ENCODE measurements around the gene TIMP3.
A peak's percentile ranks its signal among the peaks of the same experiment; 100 is the strongest.

Gene TIMP3

DNA sequence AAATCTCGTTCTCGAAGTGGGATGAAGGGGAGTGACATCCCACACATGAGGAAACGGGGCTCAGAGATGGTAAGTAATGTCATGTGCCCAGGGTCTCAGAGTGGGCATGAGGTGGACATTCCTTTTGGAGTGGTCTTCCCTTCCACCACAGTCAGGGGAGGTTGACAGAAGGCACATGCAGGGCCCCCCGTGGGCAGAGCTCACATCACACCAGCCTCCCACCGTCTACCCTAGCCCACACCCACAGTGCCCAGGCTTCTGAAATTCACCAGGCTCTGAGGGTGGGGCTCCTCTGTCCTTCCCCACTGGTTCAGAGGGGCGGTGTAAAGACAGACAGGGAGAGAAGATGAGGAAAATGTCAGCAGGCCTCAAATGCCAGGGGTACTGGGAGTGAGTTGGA, 41.1 kb upstream of the TIMP3 start:
- no peak overlapping the region for H3K4me3 ChIP-seq (ENCODE audit: low read depth, low read length)
- TF ChIP-seq, protein P1, sequence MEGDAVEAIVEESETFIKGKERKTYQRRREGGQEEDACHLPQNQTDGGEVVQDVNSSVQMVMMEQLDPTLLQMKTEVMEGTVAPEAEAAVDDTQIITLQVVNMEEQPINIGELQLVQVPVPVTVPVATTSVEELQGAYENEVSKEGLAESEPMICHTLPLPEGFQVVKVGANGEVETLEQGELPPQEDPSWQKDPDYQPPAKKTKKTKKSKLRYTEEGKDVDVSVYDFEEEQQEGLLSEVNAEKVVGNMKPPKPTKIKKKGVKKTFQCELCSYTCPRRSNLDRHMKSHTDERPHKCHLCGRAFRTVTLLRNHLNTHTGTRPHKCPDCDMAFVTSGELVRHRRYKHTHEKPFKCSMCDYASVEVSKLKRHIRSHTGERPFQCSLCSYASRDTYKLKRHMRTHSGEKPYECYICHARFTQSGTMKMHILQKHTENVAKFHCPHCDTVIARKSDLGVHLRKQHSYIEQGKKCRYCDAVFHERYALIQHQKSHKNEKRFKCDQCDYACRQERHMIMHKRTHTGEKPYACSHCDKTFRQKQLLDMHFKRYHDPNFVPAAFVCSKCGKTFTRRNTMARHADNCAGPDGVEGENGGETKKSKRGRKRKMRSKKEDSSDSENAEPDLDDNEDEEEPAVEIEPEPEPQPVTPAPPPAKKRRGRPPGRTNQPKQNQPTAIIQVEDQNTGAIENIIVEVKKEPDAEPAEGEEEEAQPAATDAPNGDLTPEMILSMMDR (IDR thresholded peaks at IDR 0.05; ENCODE audit: low read depth, low read length) = no peak

DNA sequence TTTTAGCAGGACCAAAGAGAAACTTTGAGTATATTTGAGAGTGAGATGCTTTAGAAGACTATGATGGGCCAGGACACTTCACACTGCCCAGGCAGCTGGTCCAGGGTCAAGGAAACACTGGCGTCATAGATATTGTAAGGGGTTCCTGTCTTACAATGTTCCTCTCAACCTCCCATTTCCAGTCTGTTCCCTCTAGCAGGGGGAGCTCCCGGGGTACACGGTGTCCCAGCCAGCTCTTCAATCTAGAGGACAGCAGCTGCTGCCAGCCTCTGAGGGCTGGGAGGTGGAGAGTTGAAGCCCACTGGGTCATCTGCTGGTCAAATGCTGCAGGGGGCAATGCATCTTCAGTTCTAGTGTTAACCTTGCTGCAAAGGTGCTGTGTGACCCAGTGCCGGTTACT, 40.7 kb upstream of the TIMP3 start:
- TF ChIP-seq, protein P1 (IDR thresholded peaks at IDR 0.05; ENCODE audit: low read depth, low read length) = no peak
- H3K4me3 ChIP-seq (ENCODE audit: low read depth, low read length) = no peak overlapping the region

DNA sequence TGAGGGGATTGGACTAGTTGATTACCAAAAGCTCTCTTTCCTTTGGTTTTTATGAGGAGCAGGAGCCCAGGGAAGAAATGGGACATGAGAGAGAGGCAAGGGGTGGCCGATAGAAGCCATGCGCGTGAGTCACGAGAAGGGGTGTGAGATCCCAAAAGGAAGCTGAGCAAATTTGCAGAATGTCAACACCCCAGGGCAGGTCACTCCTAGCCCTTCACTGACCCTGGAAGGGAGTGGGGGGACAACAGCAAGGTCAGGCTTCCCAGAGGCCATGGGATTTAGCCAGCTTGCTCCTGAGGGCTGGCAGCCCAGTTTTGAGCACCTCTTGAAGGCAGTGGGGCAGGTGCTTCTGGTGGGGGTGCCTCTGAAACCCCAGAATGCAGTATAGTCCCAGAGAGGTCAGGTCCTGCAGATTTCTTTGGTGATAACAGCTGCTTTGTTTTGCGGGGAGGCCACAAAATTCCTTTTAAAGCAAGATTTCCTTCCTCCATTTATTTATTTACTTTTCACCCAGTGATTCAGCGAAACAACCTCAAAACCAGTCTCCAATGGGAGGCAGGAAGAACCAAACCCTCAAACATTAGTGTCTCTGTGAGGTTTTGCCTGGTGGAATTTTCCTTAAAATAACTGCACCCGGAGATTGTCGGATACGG, 40.1 kb upstream of the TIMP3 start:
- no peak overlapping the region for H3K4me3 ChIP-seq (ENCODE audit: low read depth, low read length)
- TF ChIP-seq, protein P1 (IDR thresholded peaks at IDR 0.05; ENCODE audit: low read depth, low read length) = no peak

DNA sequence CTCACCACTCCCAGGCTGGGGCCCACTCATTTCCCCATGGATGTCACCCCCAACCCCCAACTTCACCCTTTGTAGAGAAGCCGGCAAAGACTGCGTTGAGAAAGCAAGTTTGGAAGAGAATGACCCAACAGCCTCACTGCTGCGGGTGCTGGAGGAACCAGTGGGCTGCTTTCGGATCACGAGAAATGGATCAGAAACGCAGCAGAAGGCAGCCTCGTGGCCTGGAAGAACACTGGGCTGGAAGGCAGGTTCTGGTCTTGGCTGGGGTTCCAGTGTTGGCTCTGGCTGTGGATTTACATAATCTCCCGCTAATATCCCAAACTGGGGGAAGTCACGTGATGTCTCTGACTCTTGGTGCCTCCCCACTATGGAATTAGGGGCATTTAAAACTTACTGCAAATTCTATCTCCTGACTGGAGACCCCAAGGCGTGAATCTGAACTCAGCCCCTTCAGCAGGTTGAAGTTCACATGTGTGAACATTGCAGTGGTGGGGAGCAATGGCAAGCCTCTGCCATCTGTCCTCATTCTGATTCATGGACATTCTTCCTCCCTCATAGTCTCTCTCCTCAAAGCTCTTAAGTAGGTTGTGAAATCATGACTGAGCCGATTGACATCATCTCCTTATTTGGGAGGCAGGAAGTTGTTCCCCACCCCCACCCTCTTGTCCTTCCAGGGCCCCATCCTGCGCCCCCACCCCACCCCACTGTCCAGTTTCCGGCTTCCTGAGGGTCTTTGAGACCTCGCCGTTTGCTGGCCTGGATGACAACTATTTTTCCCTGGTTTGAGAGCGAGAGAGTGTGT, 37.0 kb upstream of the TIMP3 start:
- H3K4me3 ChIP-seq (ENCODE audit: low read depth, low read length) = no peak overlapping the region
- TF ChIP-seq, protein P1 (IDR thresholded peaks at IDR 0.05; ENCODE audit: low read depth, low read length) = no peak

DNA sequence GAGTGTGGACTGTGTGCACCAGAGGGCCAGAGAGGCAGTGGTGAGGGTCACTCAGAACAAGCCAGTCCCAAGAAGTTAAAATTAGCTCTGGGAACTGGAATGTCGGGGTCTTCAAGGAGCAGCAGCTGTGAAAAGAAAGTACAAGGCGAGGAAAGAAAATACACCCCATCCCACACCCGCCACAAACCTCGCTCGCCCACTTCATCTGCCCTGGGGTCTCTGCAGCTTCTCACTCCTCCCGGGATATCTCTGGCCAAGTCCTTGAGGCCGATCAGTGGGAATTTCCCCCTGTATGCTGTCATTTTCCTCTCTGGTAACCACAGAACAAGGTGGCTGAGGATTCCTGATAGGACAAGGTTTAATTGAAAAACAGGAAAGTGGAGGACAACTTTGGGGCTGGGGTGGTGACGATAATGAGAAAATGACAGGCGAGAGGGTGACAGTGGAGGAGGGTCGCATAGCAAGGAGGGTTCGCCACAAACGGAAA, 36.3 kb upstream of the TIMP3 start:
- TF ChIP-seq, protein P1 (IDR thresholded peaks at IDR 0.05; ENCODE audit: low read depth, low read length) = no peak
- H3K4me3 ChIP-seq (ENCODE audit: low read depth, low read length) = no peak overlapping the region

DNA sequence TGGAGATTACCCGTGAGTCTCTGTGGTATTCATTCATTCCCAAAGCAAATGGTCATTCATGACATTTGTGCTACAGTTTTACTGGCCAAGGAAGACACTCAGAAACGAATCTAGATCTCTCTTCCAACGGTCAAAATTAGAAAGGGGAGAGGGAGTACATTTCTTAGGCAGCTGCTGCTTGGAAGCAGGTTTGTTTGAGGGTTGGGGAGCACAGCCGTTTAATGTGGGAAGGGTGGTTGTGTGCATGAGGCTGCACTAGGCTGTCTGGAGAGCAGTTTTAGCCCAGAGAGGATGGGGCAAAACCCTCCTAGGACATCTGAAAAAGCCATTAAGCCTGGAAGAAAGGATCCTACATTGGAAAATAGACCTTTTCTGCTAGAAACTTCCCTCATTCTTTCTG, 29.7 kb upstream of the TIMP3 start:
- TF ChIP-seq, protein P1 (IDR thresholded peaks at IDR 0.05; ENCODE audit: low read depth, low read length) = no peak

DNA sequence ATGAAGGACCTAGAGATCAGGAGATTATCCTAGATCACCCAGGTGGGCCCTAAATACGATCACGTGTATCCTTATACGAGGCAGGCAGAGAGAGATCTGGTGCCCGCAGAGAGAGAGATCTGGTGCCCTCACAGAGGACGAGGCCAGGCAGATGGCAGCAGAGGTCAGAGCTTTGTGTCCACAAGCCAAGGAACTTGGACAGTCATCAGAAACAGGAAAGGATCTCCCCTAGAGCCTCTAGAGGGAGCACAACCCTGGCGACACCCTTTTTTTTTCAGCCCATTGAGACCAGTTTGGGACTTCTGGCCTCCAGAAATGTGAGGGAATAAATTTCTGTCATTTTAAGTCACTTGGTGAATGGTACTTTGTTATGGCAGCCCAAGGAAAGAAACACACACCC, 25.5 kb upstream of the TIMP3 start:
- TF ChIP-seq, protein P1 (IDR thresholded peaks at IDR 0.05; ENCODE audit: low read depth, low read length) = peak; percentile 40; the same call in 1 of the 2 replicates
- no peak overlapping the region for H3K4me3 ChIP-seq (ENCODE audit: low read depth, low read length)

More for the DNA sequence above, 29.7 kb upstream of the TIMP3 start:
- H3K4me3 ChIP-seq (ENCODE audit: low read depth, low read length) = no peak overlapping the region
